ENCODE results near the gene VASP.

VASP gene

GRCh38 chr19:45502111-45502510 is 5.2 kb upstream of the VASP start:
- no peak for TF ChIP-seq SNAI2 (CRISPR knock-in tag; IDR thresholded peaks at IDR 0.05)
- no peak for TF ChIP-seq TSHZ2 (CRISPR knock-in tag; IDR thresholded peaks at IDR 0.05)
- no peak for TF ChIP-seq TCF4 (CRISPR knock-in tag; IDR thresholded peaks at IDR 0.05; ENCODE audit: borderline replicate concordance)
- no peak for TF ChIP-seq ESRRG (CRISPR knock-in tag; IDR thresholded peaks at IDR 0.05)
- TF ChIP-seq CSDC2 (CRISPR knock-in tag; IDR thresholded peaks at IDR 0.05): no peak
- TF ChIP-seq ARNTL (CRISPR knock-in tag; IDR thresholded peaks at IDR 0.05; ENCODE audit: borderline replicate concordance, low read depth): no peak
- TF ChIP-seq ZNF8 (CRISPR knock-in tag; IDR thresholded peaks at IDR 0.05): no peak
- TF ChIP-seq CSRNP3 (CRISPR knock-in tag; IDR thresholded peaks at IDR 0.05): no peak
- no peak for TF ChIP-seq PATZ1 (CRISPR knock-in tag; IDR thresholded peaks at IDR 0.05; ENCODE audit: borderline replicate concordance)
- no peak for TF ChIP-seq CREB5 (CRISPR knock-in tag; IDR thresholded peaks at IDR 0.05; ENCODE audit: low read depth)
- no peak for ATAC-seq

- TF ChIP-seq CSRNP3 (CRISPR knock-in tag; IDR thresholded peaks at IDR 0.05): no peak
- TF ChIP-seq TOX (CRISPR knock-in tag; IDR thresholded peaks at IDR 0.05; ENCODE audit: borderline replicate concordance): no peak
- TF ChIP-seq ZNF8 (CRISPR knock-in tag; IDR thresholded peaks at IDR 0.05): no peak
- no peak for TF ChIP-seq BACH2 (CRISPR knock-in tag; IDR thresholded peaks at IDR 0.05; ENCODE audit: borderline replicate concordance)
- no peak for TF ChIP-seq CSDC2 (CRISPR knock-in tag; IDR thresholded peaks at IDR 0.05)
- no peak for TF ChIP-seq TSHZ2 (CRISPR knock-in tag; IDR thresholded peaks at IDR 0.05)
- TF ChIP-seq OSR1 (CRISPR knock-in tag; IDR thresholded peaks at IDR 0.05): no peak
- TF ChIP-seq ZC3H10 (CRISPR knock-in tag; IDR thresholded peaks at IDR 0.05): no peak
- TF ChIP-seq RARB (CRISPR knock-in tag; IDR thresholded peaks at IDR 0.05): no peak
- TF ChIP-seq GLIS3 (CRISPR knock-in tag; IDR thresholded peaks at IDR 0.05): no peak
- no peak for TF ChIP-seq SNAI2 (CRISPR knock-in tag; IDR thresholded peaks at IDR 0.05)
- no peak for TF ChIP-seq ZNF70 (CRISPR knock-in tag; IDR thresholded peaks at IDR 0.05)
- ATAC-seq: no peak
Measured at GRCh38 chr19:45503909-45504308, 3.4 kb upstream of the VASP start.

All from SK-N-SH treated with all-trans-retinoic acid at 6 μM for 48 hours (cell line).